Activated CD4-positive, CD25-positive, alpha-beta regulatory T cell treated with anti-CD3 and anti-CD28 coated beads, Interleukin-2, amount 50 U/mL, for 72 hours (primary cell): ENCODE data around the gene MEI1.
"Not testable (repeated sequence)": the region's sequence is repeated elsewhere in the genome, so short reads cannot be mapped to it uniquely, and the experiment has no call there.

Experiments
- DNase-seq: peaks from one replicate; pipeline ENCODE4 v3.0.0; 2021

The MEI1 gene

DNA sequence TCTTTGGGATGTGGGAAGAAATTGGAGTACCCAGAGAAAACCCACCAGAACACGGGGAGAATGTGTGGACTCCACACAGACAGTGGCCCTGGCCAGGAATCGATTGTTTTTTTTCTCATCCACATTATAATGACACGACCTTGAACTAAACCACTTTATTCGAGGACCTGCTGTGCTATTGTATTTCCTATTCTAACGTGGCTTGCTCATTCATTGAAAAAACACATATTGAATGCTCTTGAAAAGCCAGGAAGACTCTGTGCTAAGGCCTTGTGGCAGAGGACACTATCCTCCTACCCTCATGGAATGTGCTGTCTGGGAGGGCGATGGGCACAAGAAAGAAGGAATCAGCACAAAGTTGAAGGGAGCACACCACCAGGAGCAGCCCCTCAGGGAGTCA lies 124.5 kb downstream of the MEI1 start:
- no peak for DNase-seq

GRCh38 chr22:41825376-41825775 lies 126.1 kb downstream of the MEI1 start:
- no peak for DNase-seq

GRCh38 chr22:41826021-41826420 lies 126.7 kb downstream of the MEI1 start:
- DNase-seq = no peak

DNA sequence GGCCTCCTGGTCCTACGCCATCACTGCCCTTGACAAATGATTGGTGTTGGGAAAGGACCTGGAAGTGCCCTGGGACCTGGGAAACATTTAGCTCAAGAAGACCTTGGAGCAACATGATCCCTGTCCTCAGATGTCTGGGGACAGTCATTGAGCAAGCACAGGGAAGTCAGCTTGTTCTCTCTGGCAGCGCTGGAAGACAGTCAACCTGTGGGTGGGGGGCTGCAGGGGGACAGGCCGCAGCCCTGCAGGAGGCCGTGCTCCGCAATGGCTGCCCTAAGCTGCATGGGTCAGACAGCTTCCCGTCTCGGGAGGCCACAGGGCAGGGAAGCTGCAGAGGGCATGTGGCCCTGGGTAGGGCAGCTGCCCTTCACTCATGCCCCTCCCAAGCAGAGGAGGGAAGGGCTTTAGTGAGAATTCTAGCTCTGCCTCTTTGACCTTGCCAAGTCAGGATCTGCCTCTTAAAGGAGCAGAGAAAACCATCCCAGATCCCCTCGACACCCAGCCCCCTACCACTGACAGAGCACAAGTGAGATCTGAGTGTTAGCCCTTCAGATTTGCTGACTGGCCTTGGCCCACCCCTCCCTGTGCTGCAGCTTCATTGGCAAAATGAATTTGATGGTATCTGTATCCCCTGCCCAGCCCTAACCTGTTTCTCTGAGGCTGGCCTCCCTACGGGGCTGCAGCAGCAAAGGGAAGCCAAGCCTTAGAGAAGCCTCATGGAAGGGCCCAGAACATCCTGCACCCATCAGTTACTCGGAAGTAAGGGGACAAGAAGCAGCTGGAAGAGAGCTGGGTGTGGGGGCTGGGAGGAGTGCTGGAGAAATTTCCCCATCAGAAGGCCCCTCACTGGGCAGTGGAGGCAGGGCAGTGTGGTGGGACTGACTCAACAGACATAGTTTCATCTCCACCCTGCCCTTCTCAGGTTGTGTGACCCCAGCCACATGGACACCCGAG lies 127.4 kb downstream of the MEI1 start:
- DNase-seq = no peak

DNA sequence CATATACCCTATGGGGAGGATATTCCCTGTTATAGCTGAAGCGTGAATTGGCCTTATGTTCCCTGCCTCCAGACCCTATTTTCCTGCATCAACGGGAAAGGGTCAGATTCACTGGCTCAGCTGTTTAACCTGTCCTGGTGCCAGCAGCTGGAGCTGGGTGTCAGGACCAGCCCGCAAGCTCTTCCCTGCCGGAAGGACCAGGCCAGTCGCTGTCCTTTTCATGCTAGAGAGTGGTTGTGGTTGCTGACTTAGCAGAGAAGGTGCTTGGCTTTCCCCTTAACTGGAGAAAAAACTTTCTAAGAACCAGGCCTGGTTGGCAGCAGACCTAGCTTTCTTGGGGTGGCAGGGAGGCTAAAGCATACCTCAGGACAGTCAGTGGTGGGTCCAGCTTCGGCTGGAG lies 128.4 kb downstream of the MEI1 start:
- DNase-seq = no peak

DNA sequence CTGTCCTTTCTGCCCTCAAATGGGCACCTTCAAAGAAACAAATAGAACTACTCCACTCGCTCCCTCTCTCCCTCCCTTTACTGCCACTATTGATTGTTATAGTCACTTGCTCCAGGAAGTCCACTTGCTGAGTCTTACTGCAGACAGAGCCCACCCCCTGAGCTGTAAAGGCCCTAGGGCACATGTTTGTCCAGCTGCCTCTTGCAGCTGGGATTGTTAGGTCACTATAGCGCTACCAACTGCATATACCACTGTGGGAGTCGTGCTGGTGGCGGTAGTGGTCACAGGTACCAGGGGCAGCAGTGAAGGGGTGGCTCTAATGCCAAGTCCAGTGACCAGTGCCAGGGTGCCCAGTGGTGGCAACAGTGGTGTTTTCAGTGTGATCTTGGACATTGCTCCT lies 129.2 kb downstream of the MEI1 start:
- DNase-seq = no peak

GRCh38 chr22:41830174-41830573 lies 130.9 kb downstream of the MEI1 start:
- DNase-seq = no peak

GRCh38 chr22:41831383-41831782 lies 132.1 kb downstream of the MEI1 start:
- no peak for DNase-seq

DNA sequence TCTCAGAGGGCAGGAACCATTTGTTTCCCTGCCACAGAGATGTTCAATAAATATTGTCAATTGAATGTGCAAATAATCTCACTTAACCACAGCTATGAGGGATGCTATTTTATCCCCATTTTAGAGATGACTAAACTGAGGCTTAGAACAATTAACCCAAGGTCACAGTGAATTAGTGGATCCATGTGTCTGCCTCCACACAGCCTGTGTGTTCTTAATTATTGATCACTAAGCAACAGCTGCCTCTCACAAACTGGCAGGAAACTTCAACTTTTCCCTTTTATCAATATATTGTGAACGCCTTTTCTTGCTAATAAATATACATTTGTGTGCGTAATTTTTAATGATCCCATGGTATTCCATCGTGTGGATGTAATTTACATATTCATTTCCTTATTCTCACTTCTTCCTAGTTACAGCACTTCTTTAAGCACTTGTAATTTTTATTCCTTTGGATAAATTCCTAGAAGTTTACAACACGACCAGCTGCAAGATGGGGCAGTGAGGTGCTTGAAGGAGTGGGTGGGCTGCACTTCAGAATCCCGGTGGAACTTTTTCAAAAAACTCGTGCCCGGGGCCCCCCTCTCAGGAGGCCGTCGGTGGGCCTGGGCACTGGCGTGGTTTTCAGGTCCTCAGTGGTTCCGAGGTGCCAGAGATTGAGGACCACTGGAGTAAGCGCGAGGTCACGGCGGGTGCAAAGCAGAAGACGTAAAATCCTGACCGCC lies 132.7 kb downstream of the MEI1 start:
- no peak for DNase-seq

DNA sequence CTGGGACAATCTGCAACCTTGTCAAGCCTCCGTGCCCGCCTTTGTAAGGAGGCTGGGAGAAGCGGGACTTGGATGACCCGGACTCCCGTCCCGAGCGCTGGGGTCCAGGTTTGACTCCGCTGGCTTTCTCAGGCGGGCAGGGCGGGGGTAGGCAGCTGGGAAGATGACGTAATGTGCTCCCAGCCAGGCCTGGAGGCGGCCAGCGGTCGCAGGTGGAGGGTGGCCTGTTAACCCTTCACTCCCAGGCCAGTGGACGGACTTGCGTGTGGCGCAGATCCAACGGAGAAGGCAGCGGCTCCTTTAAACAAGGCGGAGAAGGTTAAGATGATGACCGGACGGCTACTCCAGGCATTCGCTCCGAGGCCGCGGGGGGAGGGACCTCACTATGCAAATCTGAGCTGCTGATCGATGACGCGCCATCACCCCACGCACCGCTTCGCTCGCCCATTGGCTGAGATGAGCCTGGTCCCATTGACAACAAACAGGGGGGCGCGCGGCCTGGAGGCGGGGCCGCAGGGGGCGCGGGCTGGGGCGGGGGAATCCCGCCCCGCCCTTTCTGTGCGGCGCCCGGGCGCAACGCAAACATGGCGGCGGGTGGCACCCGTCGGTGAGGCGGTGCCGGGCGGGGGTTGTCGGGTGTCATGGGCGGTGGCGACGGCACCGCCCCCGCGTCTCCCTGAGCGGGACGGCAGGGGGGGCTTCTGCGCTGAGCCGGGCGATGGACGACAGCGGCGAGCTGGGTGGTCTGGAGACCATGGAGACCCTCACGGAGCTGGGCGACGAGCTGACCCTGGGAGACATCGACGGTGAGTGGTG lies 133.5 kb downstream of the MEI1 start, which contains the start of gene SREBF2:
Gene SREBF2 (plus strand): TSS at position 553 of the 816 bp plus-strand sequence. CDS start 166 bp downstream, at position 719.
- DNase-seq = peak; percentile 95

DNA sequence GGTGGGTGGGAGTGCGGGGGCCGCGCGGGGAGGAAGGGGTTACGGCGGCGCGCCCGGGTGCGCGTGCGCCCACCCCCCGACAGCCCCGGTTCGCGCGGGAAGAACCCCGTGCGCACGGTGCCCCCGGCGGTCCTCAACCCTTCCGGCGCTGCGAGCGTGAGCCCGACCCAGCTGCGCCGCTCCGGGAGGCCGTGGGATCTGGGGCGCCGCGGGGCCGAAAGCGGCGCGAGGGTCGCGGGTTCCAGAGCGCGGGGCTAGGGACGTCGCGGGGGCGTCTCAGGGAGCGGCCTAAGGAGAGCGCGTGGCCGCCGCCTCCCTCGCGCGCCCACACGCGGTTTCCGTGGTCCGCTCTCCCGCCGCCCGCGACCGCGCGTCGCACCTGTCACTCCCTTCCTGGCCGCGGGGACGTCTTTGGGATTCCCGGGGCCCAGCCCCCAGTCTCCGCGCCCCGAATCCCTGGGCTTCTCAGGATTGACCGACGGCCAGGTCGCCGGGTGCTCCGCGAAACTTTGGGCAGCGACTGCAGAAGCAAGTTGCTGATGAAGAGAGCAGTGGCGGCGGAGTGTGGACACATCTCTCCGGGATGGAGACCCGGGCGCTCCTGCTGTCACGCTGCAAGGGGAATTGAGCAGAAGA lies 134.2 kb downstream of the MEI1 start:
- peak; percentile 62 for DNase-seq

DNA sequence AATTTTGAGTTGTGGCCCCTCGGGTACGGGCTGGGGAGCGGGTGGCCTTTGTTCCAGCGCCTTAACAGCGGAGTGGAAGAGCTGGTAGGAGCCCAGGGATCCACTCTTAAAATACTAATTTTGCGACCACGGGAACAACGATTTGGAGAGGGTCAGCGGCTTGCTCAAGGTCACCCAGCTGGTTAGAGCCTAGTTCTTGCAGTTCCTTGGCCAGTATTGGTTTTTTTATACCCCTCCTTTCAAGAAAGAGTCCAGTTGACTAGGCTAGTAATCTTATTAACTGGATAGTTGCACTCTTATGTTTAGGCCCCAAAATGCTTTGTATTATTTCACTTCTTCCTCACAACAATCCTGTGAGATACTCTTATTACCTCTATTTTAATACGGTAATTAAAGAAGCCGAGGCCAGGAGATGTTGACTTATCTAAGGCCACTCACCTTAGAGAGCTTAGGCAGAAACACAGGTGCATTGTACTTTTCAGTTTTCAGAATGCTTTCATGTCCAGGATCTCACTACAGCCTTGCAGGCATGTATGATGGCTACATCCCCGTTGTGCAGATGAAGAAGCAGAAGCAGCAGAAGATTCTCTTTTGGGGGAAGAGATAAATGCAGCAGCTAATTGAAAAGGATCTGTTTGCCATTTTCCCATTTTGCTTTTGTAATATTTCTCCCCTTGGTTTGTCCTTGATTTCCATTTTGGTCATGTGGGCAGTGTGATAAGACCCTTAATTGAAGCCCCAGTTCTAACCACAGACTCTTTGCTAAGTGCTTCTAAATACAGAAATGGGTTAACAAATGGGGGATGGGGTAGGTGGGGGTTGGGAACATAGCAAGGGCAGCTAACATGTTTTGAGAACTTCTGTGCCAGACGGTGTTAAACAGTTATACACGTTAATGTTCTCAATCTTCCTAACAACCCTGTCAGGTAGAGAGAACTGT lies 135.0 kb downstream of the MEI1 start:
- no peak for DNase-seq

DNA sequence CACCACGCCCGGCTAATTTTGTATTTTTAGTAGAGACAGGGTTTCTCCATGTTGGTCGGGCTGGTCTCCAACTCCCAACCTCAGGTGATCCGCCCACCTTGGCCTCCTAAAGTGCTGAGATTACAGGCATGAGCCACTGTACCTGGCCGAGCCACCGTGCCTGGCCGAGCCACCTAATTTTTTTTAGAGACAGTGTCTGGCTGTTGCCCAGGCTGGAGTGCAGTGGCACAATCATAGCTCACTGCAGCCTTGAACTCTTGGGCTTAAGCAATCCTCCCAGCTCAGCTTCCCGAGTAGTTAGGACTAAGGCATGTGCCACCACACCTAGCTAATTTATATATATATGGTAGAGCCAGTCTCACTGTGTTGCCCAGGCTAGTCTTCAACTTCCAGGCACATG lies 136.2 kb downstream of the MEI1 start:
- DNase-seq = not testable (repeated sequence)

DNA sequence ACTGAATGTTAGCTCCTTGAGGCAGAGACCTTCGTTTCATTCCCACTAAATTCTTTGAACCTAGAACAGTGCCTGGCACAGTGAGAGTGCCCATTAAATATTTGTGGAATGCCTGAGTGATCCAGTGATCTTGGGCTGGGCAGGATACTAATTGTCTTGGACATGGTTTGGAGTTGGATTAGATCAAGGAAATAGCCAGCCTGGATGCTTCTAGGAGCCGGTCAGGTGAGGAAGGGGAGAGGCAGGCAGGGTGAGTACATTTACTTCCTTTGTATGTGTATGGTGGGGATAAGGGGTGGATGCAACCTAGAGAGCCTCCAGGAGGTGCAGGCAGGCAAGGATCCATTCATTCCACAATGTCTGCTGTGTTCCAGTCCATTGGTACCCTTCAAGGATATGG lies 137.2 kb downstream of the MEI1 start:
- DNase-seq = no peak

- no peak for DNase-seq
Measured at GRCh38 chr22:41838842-41839618, 139.7 kb downstream of the MEI1 start.

DNA sequence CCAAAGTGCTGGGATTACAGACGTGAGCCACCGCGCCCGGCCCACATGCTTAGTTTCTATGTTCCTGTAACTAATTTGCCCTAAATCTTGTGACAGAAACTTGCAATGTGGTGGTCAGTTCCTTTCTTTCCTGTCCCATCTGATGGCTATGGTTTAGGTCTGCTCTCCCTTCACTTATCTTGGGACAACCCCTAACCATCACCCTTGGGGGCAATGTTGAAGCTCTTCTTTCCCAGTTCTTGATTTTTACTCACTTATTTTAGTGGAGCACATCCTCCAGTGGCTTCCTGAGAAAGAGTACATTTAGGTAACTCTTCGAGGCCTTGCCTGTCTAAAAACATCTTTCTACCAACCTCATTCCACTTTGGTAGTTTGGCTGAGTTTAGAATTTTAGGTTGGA lies 140.9 kb downstream of the MEI1 start:
- DNase-seq = no peak

DNA sequence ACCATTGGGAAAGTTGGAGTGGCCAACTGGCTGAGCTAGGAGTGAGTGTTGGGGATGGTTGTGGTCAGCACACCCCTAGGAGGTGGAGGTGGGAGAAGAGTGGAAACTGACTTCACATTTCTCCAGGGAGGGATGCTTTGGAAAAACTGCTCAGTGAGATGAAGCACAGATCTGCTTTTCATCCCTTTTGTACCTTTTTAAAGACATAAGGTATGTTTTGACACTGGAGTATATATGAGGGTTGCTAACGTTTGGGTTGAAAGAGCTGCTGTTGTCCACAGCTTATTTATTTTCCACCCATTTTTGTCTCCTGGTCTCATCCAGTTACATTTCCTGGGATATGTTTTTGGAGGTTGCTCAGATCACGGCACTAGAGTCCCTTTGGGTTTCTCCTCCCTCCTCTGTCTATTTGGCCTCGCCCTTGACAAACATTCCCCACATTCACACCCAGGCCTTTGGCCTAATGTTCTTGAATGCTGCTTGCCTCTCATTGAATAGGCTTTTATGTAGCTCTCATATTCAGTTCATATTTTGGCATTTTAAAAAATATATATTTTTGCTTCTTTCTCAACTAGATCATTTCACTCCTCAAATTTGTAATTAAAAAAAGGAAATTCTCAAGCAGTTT lies 141.9 kb downstream of the MEI1 start:
- DNase-seq = no peak

- DNase-seq = no peak
Measured at GRCh38 chr22:41842996-41843970, 144.0 kb downstream of the MEI1 start.

DNA sequence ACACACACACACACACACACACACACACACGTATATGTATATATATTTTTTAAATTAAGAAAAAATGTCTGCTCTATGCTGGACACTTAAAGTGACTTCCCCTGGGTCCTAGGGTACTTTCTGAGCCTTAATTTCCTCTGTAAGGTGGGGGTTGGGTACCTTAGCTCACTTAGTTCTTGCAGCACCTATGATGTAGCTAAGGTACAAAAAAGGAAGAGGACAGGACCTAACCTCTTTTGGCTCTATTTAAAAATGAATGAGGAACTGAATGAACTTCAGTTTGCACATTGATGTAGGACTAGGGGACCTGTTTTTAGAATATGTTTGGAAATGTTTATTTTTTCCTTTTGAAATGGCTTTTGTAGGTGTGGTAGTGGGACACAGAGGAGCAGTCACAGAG lies 144.7 kb downstream of the MEI1 start:
- DNase-seq = no peak
